ENCODE data around the gene SLC6A11. TPM values are rescaled to one million over a fixed set of nuclear protein-coding genes. Genes with fewer than 3 reads are reported as not detected.
A peak's percentile ranks its signal among the peaks of the same experiment; 100 is the strongest.

SLC6A11 gene
- total and polyA plus RNA-seq, 2 of the 13 experiments (the other 11 are each of a cell fraction or from before 2014, with no cell fraction given), result 17.9 to 34.5 TPM

- TF ChIP-seq ARID5B (CRISPR knock-in tag; IDR thresholded peaks at IDR 0.05) (0 out of 2 replicates have a peak, but pooled peaks have one; percentile 17), ZNF326 (CRISPR knock-in tag; IDR thresholded peaks at IDR 0.05; ENCODE audit: borderline replicate concordance) (no peak), ZFX (CRISPR knock-in tag; IDR thresholded peaks at IDR 0.05; ENCODE audit: low read depth) (0 out of 2 replicates have a peak, but pooled peaks have one; percentile 14), ZSCAN22 (CRISPR knock-in tag; IDR thresholded peaks at IDR 0.05) (no peak), PHF21A (CRISPR knock-in tag; IDR thresholded peaks at IDR 0.05) (0 out of 2 replicates have a peak, but pooled peaks have one; percentile 19), ZNF362 (CRISPR knock-in tag; IDR thresholded peaks at IDR 0.05; ENCODE audit: borderline replicate concordance) (no peak), SP4 (CRISPR knock-in tag; IDR thresholded peaks at IDR 0.05) (no peak), SALL1 (CRISPR knock-in tag; IDR thresholded peaks at IDR 0.05) (peak; percentile 71), ZNF281 (CRISPR knock-in tag; IDR thresholded peaks at IDR 0.05; ENCODE audit: borderline replicate concordance) (no peak), CENPX (CRISPR knock-in tag; IDR thresholded peaks at IDR 0.05) (no peak), RBAK (CRISPR knock-in tag; IDR thresholded peaks at IDR 0.05) (no peak), CCAR2 (optimal IDR thresholded peaks at IDR 0.05; ENCODE audit: low read depth, low read length) (no peak), ONECUT2 (CRISPR knock-in tag; IDR thresholded peaks at IDR 0.05) (peak; percentile 77), FOXA3 (CRISPR knock-in tag; IDR thresholded peaks at IDR 0.05) (0 out of 2 replicates have a peak, but pooled peaks have one; percentile 8), SP2 (CRISPR knock-in tag; IDR thresholded peaks at IDR 0.05) (no peak), ATAD3A (CRISPR knock-in tag; IDR thresholded peaks at IDR 0.05) (no peak), ZFY (CRISPR knock-in tag; IDR thresholded peaks at IDR 0.05) (no peak), MIXL1 (CRISPR knock-in tag; IDR thresholded peaks at IDR 0.05) (no peak), ZNF644 (CRISPR knock-in tag; IDR thresholded peaks at IDR 0.05; ENCODE audit: low read depth) (peak; percentile 40; the same call in 1 of the 2 replicates), EP300 (IDR thresholded peaks at IDR 0.05; ENCODE audit: low read depth in 2 of 2, low read length in 2 of 2) (peak in 1 of 2 experiments; percentile 20; a peak in 1 of 4 replicates), EP300 (CRISPR knock-in tag; IDR thresholded peaks at IDR 0.05; ENCODE audit: borderline replicate concordance) (no peak), XRCC5 (optimal IDR thresholded peaks at IDR 0.05; ENCODE audit: low read length) (no peak), ELF1 (CRISPR knock-in tag; IDR thresholded peaks at IDR 0.05) (no peak)
Measured at GRCh38 chr3:10988001-10988665, 172.1 kb downstream of the SLC6A11 start (continued).

All from HepG2 (cell line).